Mesenteric fat pad (tissue), 1 donor: Measurements from ENCODE around the gene FAH. TPM values are rescaled to one million over a fixed set of nuclear protein-coding genes. Genes with fewer than 3 reads are reported as not detected.

Experiments
- DNase-seq: peaks from one replicate; pipeline ENCODE4 v3.0.0-alpha.2; 2020; ENCODE audit warnings: low spot score
- total RNA-seq: library from RNA; stranded (reverse); fragmentation: NEBNext Ultra II Directional; extraction: Animal tissue kit (Norgen Biotek cat#: 25700); gene quantifications from one replicate; pipeline ENCODE4 v1.2.1, GENCODE V29; 2021
- donor health status: DM: yes; HTN: yes; CAD: no.

FAH gene
- total RNA-seq, 1 donor from 2014 or later = 147 TPM

DNA sequence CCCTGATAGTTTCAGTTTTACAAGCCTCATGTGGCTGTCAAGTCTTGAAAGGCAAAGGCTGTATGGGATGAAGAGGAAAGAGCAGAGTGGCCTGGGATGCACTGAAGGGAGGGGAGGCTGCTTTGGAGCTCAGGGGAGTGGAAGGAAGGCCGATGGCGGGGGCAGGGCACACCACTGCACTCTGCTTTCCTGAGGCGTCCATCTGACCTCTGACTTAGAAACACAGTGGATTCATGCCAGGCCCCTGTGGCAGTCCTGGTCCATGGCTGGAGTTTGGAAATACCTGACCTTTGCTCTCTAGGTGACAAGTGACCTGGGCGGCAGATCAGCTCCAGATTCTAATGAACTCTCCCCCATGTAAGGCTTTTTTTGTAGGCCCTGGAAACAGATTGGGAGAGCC is 19.0 kb downstream of the FAH start:
- DNase-seq = no peak

DNA sequence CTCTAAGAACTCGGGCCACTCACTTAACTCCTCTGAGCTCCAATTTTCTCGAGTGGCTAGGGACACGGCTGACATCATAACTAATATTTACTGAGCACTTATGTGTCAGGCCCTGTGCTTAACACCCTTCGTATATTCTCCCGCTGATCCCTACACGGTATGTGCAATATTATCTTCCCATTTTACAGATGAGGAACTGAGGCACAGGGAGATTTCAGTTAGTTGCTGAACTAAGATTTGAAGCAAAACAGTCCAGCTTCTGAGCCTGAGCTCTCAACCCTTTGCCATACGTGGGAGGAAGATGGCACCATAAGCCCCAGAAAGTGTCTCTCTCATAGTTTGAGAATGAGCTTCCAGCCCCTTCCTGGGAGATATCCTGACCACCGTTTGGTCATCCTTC is 19.6 kb downstream of the FAH start:
- no peak for DNase-seq

- DNase-seq = no peak
These were observed 20.4 kb downstream of the FAH start for GRCh38 chr15:80173022-80173759.

DNA sequence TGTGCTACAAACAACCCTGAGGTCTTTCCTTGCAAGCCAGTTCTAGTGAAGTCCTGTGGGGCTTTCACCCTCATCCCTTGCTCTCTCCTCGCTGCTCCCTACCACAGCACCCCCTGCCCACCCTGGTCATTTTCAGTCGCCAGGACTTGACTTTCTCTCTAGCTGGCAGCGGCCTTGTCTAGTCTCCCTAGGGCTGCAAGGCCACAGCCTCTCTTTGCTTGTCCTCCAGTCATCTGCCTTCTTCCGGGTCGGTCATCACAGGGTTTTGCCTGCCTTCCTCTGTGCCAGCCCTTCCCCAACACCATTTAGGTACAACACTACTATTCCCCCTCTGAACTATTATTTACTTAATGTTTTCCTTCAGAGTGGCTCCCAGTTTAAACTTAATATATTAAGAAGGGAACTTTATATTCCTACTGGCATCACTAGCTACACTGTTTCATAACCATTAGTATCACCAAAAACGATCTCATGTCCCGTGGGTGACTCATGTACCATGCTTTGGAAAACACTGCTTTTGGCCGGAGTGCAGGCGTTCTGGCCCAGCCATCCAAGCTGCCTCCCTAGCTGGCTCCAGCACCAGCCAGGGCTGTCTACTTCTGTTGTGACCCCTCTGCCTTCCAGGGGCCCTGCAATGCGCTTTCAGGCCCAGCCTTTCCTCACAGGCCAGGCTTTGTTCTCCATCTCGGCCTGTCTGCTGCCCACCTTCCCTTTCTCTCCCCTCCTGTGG is 21.4 kb downstream of the FAH start:
- no peak for DNase-seq

GRCh38 chr15:80175436-80175835 is 22.6 kb downstream of the FAH start:
- DNase-seq = no peak

- no peak for DNase-seq
These were observed 23.6 kb downstream of the FAH start for GRCh38 chr15:80176443-80176842.

- no peak for DNase-seq
These were observed 24.4 kb downstream of the FAH start for GRCh38 chr15:80177156-80177555.

GRCh38 chr15:80179025-80179759 is 26.4 kb downstream of the FAH start:
- no peak for DNase-seq

DNA sequence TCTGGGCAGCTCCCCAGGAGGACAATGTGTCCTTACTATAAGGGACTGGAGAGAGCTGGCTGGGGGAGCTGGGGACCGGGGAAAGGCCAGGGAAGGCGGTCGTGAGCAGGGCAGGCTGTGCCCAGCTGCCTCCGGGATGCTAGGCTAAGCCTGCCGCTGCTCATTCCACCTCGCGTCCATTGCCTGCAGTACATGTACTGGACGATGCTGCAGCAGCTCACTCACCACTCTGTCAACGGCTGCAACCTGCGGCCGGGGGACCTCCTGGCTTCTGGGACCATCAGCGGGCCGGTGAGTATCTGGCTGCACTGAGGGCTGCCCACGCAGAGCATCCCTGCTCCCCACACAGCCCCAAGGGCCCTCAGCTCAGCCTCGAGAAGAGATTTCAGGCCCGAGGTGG is 27.1 kb downstream of the FAH start:
- DNase-seq = no peak

- no peak for DNase-seq
These were observed 27.7 kb downstream of the FAH start for GRCh38 chr15:80180468-80180867.

DNA sequence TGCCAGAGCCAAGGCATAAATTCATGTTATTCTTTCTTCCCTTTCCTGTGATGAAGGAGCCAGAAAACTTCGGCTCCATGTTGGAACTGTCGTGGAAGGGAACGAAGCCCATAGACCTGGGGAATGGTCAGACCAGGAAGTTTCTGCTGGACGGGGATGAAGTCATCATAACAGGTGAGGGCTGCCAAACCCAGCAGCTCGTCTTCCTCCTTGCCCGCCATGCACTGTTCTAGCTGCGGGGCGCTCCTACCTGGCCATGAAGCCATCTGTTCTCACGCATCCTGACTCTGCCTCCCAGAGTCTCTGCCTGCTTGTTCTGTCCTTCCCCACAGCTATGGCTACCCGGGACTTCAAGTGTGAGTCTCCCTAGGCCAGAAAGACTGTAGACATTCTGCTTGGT is 28.2 kb downstream of the FAH start:
- DNase-seq = no peak

GRCh38 chr15:80182611-80183261 is 29.9 kb downstream of the FAH start:
- DNase-seq = no peak

DNA sequence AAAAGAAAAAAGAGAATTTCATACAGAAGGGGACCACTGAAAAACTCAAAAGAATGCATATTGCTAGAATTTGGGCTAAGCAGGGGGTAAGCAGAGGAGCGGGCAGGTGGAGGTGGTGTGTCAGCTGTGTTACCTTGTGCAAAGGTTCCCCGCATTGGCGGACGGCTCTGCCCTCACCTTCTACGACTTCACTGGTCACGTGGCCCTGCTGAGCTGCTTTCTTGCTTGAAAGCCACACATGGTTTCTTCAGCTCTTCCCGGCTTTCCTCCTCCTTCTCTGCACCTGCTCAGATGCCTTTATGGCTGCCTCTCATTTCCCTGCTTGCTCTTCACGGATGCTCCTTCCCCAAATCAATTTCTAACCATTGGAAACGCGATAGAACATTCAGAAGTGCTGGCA is 30.5 kb downstream of the FAH start:
- no peak for DNase-seq

DNA sequence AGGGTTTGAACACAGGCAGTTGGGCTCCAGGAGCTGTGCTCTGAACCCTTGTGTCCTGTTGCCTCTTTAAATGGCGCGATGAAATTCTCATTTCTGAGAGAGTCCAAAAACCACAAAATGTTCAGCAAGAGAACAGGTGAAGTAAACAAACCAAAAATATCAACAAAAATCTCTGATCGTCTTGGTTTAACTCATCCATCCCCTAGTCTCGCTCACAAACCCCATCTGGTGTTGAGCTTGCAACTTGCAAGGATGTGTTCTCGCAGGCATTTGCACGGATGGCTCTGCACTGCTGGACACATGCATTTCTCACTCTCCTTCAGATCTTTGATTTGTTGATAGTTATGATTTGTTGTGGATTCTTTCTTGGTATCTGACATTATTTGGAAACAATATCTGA is 31.1 kb downstream of the FAH start:
- DNase-seq = no peak

DNA sequence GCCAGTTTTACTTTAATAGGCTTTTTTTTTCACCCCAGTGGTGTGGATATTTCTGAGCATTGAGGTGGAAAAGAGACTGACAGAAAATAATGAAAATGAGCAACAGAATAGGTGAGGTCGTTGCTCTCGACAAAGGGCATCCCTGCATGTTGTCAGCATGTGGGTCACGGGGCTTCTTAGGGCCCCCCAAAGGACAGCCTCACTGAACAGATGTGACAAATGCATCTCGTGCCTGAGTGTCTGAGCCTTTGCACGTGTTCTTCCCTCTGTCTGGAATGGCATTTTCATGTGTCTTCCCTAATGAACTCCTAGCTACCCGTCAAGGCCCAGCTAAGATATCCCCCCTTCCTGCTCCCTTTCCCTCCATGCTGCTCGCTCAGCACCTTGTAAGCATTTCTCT is 31.8 kb downstream of the FAH start:
- no peak for DNase-seq

- DNase-seq = no peak
These were observed 32.4 kb downstream of the FAH start for GRCh38 chr15:80185152-80185551.

- no peak for DNase-seq
These were observed 33.3 kb downstream of the FAH start for GRCh38 chr15:80186066-80186465.

DNA sequence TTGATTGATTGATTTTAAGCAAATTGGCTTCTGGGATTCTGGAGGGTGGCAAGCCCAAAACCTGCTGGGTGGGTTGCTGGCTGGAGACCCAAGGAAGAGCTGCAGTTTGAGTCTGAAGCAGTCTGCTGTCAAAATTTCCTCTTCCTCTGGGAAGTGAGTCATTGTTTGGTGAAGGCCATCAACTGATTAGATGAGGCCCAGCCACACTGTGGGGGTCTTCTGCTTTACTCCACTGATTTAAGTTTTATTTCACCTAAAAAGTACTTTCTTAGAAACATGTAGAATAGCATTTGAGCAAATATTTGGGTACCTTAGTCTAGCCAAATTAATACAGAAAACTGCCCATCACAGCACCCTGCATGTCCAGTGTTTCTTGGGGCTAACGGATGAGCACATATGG is 33.8 kb downstream of the FAH start:
- no peak for DNase-seq

DNA sequence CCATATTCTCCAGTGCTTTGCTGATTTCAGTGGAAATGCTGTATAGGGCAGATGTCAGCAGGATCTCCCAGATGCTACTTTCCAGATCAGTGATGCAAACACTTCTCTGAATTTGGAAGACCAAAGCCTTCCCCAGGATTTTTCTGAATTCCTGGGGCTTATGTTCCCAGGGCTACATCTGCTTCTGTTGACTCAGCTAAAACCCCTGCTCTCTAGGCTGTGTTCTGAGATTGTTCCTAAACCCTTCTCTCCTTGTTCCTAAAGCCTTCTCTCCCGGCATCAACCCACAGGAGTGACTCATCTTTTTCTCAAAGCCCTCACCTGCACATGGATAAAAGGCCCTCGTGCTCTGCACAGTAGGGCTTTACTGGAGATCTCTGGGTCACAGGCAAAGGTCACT is 35.5 kb downstream of the FAH start:
- DNase-seq = no peak

GRCh38 chr15:80191198-80191597 is 38.4 kb downstream of the FAH start:
- no peak for DNase-seq

DNA sequence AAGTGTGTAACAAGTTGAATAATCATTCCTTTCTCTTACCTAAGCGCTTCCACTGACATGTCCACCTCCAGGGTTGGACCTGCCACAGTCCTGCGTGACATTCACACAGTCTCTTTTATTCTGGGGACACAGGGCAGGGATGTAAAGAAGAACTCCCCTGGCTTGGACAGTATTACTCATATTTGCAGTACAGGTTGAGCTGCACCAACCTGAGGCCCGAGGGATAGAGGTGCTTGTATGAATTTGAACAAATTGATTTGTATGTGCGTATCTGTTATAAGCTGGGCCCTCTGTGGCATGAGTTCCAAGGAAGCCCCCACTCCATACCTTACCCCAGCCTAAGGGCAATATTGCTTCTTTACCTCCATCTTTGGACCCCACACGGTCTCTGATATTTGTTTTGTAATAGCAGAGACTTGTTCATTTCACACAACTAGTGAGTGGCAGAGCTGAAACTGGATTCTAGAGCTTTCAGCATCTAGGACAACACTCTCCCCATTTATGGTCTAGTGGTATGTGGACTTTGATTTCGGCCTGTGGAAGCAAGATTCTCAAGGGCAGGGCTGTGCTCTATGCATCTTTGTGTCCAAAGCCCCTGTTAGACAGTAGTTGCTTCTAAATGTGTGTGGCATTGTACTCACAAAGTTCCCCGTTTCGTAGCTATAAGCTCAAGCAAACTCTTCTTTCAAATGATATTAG is 39.2 kb downstream of the FAH start:
- no peak for DNase-seq
